ENCODE results near the gene RLBP1.
A peak's percentile ranks its signal among the peaks of the same experiment; 100 is the strongest.

RLBP1 gene

GRCh38 chr15:89196241-89196640 is 25.1 kb downstream of the RLBP1 start:
- TF ChIP-seq GATA2 (IDR thresholded peaks at IDR 0.05; ENCODE audit: low read depth, low read length) (no peak), GATA3 (IDR thresholded peaks at IDR 0.05; ENCODE audit: low read depth, low read length) (no peak)

GRCh38 chr15:89195836-89196235 is 25.5 kb downstream of the RLBP1 start:
- no peak for TF ChIP-seq GATA3 (IDR thresholded peaks at IDR 0.05; ENCODE audit: low read depth, low read length)
- TF ChIP-seq GATA2 (IDR thresholded peaks at IDR 0.05; ENCODE audit: low read depth, low read length), result no peak

- TF ChIP-seq GATA2 (IDR thresholded peaks at IDR 0.05; ENCODE audit: low read depth, low read length), result no peak
- no peak for TF ChIP-seq GATA3 (IDR thresholded peaks at IDR 0.05; ENCODE audit: low read depth, low read length)
Observed at GRCh38 chr15:89194608-89195007, 26.8 kb downstream of the RLBP1 start.

GRCh38 chr15:89192766-89193165 is 28.6 kb downstream of the RLBP1 start:
- no peak for TF ChIP-seq GATA3 (IDR thresholded peaks at IDR 0.05; ENCODE audit: low read depth, low read length)
- peak; percentile 37; the same call in 1 of the 2 replicates for TF ChIP-seq GATA2 (IDR thresholded peaks at IDR 0.05; ENCODE audit: low read depth, low read length)

- no peak for TF ChIP-seq GATA3 (IDR thresholded peaks at IDR 0.05; ENCODE audit: low read depth, low read length)
- peak; percentile 69 for TF ChIP-seq GATA2 (IDR thresholded peaks at IDR 0.05; ENCODE audit: low read depth, low read length)
Observed at GRCh38 chr15:89192136-89192535, 29.2 kb downstream of the RLBP1 start.

- TF ChIP-seq GATA2 (IDR thresholded peaks at IDR 0.05; ENCODE audit: low read depth, low read length) (no peak), GATA3 (IDR thresholded peaks at IDR 0.05; ENCODE audit: low read depth, low read length) (no peak)
Observed at GRCh38 chr15:89187986-89188514, 33.3 kb downstream of the RLBP1 start.

- no peak for TF ChIP-seq GATA2 (IDR thresholded peaks at IDR 0.05; ENCODE audit: low read depth, low read length)
Observed at GRCh38 chr15:89187301-89187985, 33.9 kb downstream of the RLBP1 start.

GRCh38 chr15:89186803-89187202 is 34.6 kb downstream of the RLBP1 start:
- TF ChIP-seq GATA2 (IDR thresholded peaks at IDR 0.05; ENCODE audit: low read depth, low read length) (no peak), GATA3 (IDR thresholded peaks at IDR 0.05; ENCODE audit: low read depth, low read length) (no peak)

- TF ChIP-seq GATA2 (IDR thresholded peaks at IDR 0.05; ENCODE audit: low read depth, low read length), result no peak
- no peak for TF ChIP-seq GATA3 (IDR thresholded peaks at IDR 0.05; ENCODE audit: low read depth, low read length)
Observed at GRCh38 chr15:89184886-89185526, 36.4 kb downstream of the RLBP1 start.

GRCh38 chr15:89184357-89184756 is 37.0 kb downstream of the RLBP1 start:
- no peak for TF ChIP-seq GATA3 (IDR thresholded peaks at IDR 0.05; ENCODE audit: low read depth, low read length)
- TF ChIP-seq GATA2 (IDR thresholded peaks at IDR 0.05; ENCODE audit: low read depth, low read length), result no peak

- TF ChIP-seq GATA2 (IDR thresholded peaks at IDR 0.05; ENCODE audit: low read depth, low read length) (no peak), GATA3 (IDR thresholded peaks at IDR 0.05; ENCODE audit: low read depth, low read length) (no peak)
Observed at GRCh38 chr15:89179966-89180875, 41.2 kb downstream of the RLBP1 start.

GRCh38 chr15:89178307-89178977 is 42.9 kb downstream of the RLBP1 start:
- TF ChIP-seq GATA3 (IDR thresholded peaks at IDR 0.05; ENCODE audit: low read depth, low read length) (no peak), GATA2 (IDR thresholded peaks at IDR 0.05; ENCODE audit: low read depth, low read length) (no peak)

GRCh38 chr15:89177633-89178306 is 43.6 kb downstream of the RLBP1 start:
- TF ChIP-seq GATA3 (IDR thresholded peaks at IDR 0.05; ENCODE audit: low read depth, low read length), result no peak
